ENCODE data around the gene DST.
"Not testable (repeated sequence)": the region's sequence is repeated elsewhere in the genome, so short reads cannot be mapped to it uniquely, and the experiment has no call there.

DST gene

DNA sequence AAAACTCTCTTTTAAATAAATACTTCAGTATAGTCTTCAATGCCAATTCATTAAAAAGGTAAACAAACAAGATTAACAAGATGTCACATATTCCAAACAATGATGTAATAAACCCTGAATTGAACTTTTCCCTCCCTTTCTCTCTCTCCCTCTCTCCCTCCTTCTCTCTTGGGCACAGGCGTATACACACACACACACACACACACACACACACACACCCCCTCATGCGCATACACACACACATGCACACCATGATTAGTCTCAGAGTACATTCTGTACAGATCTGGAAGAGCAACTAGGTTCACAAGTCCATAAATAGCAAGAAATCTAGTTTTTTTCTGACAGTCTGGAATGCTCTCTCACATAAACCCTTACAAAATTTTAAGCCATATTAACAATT, 128.3 kb downstream of the DST start:
- no peak for DNase-seq

DNA sequence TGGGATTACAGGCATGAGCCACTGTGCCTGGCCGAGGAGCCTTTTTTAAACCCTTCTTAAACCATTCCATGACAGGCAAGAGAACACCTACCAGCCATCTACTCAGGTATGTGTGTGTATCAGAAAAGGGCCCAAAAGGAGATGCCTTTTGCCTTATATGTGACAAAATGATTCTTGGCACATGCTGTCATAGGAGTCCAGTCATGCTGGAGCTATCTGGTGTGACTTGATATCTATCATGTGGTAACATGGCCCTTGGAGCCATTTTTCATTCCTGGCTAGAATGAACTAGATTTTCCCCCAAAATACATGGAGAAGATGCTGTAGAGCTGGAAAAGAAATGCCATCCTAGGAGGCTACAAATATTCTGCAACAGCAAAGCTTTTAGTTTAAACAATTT, 129.1 kb downstream of the DST start:
- no peak for DNase-seq

DNA sequence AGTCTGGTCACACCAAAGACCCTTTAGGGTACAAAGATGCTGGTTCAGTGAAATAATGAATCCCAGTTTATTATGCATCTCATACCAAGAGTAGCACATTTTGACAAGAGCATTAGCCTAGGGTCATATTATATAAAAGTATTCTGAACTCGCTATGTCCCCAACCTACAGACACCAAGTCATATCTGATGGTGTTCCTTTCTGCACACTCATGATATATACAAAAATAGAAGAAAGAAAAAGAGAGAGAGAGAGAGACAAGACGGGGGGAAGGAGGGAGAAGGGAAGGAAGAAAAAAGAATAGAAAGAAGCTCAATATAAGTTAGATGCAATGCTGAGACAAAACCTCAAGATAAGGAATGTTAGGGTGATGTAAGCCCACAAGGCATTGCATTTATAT, 131.1 kb downstream of the DST start:
- DNase-seq: no peak

DNA sequence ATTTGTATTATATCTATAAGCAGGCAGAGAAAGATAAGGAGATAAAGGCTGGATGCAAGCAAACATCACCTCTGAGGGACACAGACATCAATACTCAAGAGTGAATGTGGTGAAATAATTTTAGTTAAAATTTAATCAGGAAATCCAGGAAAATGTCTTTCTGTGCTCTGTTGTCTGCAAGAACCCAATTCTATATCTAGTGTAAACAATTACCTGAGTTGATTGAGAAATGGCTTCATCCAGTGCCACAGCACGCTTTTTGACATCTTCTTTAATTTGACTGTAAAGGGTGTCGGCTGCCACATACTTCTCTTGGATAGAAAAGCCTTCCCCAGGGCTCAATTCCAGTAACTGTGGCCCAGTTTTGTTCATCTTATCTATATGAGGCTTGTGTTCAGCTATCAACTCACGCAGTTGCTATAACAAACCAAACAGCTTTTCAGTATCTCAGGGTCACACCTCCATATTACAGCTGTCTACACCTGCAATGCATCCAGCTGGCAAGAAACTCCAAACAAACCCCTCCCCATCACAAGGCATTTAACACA, 131.6 kb downstream of the DST start:
- DNase-seq: no peak

DNA sequence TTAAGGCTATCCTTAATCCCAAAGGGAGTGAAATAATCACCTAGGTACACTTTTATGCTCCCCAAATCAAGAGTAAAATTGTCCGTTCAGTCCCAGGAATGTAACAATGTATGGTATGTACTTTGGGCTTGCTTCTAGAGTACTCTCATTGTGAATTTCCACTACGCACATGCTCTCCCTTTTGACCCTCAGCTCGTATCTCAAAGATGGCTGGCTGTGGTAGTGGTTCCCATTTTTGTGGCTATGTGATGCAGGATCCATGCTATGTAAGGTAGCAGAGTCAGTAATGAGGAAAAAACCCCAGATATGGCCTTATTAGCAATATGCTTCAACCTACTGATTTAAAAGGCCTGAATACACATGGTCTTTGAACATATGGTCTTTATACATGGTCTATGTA, 133.7 kb downstream of the DST start:
- no peak for DNase-seq

DNA sequence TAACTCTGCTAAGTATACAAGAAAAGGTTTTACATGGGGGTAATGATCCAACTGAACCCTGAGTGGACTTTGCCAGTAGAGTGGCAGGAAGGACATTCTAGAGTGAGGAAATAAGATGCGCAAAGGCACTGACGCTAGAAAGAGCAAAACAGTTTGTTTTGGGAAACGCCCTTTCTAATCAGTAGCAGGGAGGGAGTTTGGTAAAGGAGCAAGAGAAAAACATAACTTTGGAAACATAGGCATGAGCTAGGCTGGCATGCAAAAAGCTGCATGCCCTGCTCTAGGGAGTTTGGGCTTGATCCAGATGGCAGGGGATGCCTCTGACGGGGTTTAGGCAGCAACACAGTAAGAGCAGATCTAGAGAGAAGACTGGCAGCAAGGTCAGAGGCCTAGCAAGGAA, 135.2 kb downstream of the DST start:
- no peak for DNase-seq

DNA sequence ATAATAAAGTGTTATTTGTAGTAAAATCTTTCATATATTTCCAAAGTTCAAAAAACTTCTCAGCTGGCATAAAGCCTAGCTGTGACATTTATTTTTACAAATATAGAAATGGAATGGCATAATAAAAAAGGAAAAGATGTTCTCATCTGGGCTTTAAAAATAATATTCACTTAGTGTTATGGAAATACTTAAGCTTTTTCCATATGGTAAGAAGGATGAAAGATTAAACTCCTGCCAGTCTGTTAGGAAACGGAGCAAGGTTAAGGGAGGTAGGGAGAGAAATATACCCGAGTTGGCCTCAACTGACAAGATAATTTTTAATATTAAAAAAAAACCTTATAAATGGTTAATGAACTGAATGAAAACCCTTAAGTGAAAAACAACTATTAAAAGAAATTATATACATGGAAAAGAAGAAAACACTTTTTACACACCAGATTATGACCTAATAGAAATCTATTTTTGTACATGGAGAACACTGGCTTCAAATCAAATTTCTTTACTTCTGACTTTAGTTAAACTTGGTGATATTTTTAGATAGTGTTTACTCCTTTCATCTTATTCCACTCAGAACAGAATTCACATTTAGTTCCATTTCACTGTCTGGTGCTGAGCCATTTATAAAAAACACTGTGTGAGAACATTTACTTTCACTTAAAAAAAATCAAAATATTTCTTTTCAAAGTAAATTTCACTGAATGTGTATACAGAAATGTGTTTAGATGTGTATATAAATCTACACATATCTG, 137.0 kb downstream of the DST start:
- DNase-seq: no peak

DNA sequence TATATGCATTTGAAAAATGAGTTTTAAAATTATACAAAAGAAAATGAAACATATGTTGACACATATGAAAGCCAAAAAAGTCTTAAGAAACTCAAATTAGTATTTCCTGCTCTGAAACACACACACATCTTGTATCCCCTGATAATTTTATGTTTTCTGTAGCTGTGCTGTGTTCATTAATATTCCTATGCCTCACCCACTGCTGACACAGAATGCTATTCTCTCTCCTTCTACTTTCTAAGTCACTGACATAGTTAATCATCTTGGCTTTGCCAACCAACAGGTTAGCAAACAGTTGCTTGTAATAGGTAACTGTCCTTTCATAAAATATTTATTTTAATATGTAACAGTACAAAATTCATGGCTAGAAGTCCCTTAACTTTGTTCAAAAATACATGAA, 140.7 kb downstream of the DST start:
- no peak for DNase-seq

DNA sequence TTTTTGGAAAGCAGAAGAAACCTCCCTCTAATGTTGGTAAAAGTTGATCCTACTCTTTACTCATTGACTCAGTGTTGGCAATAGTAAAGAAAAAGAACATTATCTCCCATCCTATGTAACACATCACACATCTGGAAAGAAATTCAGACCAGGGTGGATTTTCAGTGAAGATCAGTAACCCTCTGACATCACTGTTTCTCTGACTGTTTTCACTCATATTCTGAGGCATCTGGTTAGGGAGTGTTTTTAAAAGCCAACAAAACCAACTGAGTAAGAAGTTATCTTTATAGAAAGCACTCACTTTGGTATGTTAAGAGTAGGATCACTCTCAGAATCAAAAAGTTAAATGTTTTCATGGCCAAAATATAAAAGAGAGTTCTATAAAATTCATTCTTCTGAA, 143.6 kb downstream of the DST start:
- no peak for DNase-seq

DNA sequence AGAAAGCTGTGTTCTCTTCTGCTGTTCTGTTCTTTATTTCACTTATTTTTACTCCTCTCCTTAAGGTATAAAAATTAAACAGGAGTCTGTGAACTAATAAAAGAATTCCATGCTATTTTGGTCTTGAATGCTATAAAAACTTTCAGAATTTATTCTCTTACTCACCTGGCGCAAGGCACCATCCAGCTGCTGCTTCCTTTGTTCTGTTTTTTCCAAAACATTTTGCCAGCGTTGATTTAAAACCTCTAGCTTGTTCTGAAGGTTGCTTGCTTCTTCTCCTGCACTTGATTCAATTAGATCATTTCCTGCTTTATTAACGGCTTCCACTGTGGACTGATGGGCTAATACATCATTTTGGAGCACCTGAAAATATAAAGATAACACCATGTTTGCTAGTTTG, 145.0 kb downstream of the DST start:
- no peak for DNase-seq

DNA sequence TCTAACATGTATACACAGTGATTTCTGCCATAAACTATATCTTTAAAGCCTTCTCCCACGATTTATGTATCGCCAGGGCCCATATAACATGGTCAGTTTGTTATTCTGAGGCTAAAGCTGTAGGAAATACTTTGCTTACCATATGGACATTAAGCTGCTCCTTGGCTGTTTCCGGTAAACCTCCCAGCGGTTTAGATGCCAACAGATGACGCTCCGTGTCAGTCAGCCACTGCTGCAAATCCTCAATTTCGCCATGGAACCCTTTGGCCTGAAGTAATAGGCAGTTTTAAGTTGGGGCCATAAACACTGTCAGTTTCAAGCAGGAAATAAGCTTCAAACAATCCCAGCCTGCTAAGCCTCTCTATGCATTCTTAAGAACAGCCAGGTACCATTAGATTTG, 145.4 kb downstream of the DST start:
- no peak for DNase-seq

DNA sequence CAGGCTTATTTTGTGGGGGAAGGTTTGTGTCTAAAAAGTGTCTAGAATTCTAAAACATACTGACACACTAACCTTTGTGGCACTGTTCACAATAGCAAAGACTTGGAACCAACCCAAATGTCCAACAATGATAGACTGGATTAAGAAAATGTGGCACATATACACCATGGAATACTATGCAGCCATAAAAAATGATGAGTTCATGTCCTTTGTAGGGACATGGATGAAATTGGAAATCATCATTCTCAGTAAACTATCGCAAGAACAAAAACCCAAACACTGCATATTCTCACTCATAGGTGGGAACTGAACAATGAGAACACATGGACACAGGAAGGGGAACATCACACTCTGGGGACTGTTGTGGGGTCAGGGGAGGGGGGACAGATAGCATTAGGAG, 146.0 kb downstream of the DST start:
- DNase-seq: not testable (repeated sequence)

DNA sequence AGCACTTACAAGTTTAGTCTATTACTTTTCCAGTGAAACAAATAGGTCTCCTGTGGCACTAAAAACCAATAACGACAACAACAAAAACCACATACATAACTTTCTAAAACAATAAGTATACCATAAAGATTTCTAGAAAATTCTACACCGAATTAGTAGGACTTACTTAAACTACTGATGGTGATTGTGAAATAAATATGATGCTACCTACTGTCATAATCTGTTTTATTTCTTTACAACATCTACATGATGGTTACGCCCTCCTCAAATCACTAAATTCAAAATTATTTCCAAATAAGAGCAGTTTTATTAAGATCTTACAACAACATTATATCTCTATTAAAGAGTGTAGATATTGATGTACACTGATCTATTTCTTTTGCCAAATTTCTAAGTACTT, 147.0 kb downstream of the DST start:
- no peak for DNase-seq

DNA sequence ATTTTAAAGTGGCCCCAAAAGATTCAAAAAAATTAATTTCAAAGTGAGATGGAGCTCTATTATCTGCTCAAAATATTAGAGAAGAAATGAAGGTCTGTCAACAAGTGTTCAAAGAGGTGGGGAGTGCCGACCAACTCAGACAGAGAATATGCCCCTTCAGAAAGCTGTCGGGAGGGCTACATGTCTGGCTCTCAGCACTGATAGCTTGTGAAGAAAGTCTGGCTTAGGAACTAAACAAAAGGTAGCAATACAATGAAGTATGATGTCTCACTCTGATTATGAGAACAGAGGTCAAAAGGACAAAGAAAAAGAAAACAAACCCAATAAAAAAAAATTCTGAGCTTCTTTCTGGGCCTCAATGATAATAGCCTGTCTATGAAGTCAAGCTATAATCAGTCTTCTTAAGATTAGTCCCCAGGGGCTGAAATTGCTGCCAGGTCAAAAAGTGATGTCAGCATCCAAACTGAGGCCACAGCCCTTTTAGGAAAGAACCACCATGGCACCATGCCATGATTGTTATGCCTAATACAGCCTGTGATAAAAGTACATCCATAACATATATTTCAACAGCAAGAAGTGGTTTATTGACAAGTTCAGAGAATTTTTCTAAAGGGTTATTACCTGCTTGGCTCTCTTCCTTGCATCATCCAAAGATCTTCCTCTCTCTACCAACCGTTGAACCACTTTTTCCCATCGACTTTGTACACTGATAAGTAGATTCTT, 150.9 kb downstream of the DST start:
- DNase-seq: no peak

DNA sequence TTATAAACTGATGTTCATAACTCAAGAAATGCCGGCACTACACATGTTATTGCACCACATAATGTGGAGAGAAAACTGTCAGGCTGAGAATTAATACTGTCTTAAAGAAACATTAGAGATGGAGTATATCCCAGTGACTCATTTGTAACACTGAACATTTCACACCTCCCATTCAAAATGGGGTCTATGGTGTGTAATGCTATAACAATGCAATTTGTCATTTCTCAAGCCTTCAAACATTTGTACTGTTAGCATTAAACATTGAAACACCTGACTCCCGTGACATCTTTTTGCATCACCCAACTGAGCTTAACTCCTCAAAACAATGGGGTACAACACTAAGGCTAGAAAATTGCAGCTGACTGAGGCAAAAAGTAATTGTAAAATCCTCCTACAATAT, 151.7 kb downstream of the DST start:
- no peak for DNase-seq

DNA sequence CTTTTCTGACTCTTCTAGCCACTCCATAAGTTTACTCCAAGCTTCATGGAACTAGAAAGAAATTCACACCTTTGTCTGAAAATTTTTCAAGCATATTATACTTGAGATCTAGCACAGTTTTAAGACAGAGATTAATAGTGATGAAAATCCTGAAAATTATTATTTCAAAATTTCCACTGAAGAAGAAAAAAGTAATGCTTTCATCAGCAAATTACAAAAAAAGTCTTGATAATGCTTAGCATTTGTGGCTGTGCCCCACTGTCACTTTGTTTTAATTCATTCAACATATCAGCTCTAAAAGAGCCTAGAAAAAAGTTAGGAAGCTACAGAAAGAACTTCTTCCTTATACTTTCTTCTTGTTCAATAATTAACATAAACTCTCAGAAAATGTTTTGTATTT, 153.1 kb downstream of the DST start:
- DNase-seq: no peak

DNA sequence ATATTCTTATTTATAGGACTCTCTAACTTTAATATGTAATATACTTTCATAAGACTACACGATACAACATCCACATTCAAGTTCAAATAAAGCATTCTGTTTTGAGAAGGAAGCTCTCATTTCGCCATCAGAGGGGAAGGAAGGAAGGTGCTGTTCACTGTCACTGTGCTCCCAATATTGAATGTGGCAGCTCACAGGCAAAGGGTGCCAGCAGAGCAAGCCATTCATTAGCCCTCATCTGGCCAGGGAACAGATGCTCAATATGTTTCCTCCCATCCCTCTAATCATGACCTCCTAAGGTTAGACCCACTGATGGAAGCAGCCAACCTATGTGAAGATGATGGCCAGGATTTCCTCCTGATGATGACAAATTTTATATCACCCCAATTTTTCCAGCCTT, 154.4 kb downstream of the DST start:
- no peak for DNase-seq

DNA sequence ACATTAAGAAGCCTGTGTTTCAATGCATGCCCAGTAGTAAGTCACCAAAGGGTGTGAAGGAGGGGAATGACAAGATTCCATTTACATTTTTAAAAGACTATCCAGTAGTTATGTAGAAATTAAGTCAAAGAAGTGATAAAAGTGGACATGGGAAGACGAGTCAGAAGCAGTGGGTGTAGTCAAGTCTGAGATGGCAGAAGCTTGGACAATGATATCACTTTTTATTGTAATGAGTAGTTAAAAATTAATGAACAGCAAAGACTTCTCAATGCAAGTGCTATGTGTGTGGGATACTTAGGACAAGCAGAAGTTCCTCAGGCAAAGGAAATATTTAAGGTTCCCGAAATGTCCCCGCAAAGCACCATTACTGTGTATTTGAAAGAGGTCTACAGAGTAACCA, 156.0 kb downstream of the DST start:
- no peak for DNase-seq

DNA sequence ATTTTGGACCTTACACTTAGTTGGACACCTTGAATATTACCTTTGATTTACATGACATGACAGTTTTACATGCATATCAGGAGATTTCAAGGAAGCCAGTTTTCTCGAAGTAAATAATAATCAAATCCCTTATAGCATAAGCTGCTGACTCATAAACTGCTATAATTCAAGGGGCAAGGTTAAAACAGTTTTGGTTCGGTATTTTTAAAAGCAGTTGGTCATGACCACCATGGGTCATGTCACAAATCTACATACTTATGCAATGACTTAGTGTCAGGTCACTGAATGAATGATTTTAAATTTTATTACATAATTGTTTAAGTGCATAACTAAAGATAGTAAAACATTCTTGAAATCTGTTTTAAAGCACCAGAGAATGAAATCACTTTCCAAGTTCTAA, 158.0 kb downstream of the DST start:
- no peak for DNase-seq

DNA sequence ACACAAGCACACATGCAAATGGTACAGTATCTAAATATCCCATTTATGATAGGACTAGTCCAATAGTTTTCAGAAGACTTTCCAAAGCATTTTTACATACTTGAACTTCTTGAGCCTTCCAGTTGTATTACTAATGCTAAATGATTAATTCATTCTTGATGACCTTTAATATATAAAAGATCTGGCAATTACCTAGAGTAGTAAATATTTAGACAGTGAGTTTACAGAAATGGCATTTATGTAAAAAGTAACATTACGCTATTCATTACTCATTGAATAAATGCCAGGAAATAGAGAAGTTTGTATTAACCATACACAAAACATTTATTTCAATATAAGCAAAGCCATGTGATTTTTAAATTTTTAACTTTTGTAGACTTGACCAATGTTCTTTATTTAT, 158.8 kb downstream of the DST start:
- DNase-seq: no peak

DNA sequence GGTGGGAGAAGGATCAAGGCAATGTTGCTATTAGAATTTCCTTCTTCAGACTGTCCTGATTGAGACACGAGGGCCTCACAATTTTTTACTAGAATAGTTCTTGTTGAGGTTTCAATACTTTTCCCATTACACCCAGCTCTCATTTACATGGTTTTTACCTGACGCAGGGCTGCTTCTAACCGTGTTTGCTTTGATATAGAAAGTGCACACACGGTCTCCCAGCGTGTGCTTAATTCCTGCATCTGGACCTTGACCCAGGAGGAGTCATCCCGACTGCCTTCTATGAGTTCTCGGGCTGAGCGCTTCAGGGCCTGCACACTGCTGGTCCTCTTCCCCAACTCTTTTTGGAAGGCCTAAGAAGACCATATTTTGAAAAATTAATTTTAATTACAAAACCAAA, 160.2 kb downstream of the DST start:
- no peak for DNase-seq

DNA sequence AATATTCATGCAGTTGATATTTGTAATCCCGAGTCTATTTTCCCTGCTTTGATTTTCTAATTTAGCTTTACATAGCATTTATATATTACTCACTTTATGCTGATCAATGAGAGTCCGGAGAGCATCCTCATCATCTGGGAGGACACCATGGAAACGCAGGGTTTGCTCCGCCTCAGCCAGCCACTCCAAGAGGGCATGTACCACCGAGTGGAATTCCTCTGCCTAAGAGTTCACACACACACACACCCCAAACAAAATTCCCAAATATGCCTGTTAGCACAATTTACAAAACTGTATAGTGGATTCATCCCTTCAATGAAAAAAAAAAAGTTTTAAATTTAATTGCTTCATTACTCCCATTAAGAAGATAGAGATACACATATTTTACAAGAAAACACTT, 160.7 kb downstream of the DST start:
- no peak for DNase-seq

DNA sequence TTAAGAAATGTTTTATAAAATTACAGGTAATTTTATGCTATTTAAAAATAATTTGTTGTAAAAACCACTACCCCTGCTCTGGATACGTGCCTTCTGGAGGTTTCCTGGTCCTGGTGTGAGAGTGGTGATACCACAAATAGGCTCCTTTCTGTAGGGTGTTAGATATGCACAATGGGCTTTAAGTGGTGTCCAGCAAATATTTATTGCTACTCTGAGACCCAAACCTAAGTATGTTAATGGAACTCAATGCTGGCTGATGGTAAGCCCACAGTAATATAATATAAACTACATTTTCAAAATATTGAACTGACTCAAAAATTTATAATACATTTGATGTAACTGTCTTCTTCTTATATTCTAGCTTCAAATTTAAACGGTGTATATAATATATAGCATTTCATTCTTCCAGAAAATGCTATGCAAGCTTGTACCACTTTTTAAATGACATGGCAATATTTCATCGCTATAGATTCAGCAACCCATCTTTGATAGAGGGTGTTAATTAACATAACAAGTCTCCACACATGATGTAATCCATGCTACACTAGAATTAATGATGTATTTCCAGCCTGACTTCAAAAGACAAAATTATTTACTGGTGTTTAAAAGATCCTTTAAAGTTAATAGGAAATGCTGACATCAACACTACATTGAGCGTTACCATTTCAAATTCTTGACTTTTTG, 161.9 kb downstream of the DST start:
- no peak for DNase-seq

DNA sequence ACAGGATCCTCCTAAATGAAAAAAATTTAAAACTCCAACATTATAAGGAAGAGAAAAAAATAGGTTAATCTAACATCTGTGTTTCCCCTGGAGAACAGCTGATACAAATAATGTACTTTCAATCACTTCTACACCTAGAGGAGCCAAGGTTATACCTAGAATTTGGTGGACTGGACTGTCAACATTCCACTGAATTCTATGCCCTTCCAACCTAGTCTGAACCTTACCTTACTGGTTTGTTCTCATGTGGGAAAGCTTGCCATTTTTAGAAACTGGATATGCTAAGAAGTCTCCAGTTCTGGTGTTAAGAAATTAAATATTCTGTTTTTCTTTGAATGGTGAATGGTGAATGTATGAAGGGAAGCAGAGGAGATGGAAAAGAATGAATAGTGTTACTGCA, 162.4 kb downstream of the DST start:
- no peak for DNase-seq
